ENCODE measurements around the gene CACNG3. TPM values are rescaled to one million over a fixed set of nuclear protein-coding genes. Genes with fewer than 3 reads are reported as not detected.
A peak's percentile ranks its signal among the peaks of the same experiment; 100 is the strongest.

Gene CACNG3
- total RNA-seq (2012; rRNA removed), result not detected in 2 replicates
- polyA plus RNA-seq (2012; rRNA removed), result not detected in 2 replicates
- not detected in 2 replicates for polyA plus RNA-seq (2012; cell fraction: cytosol; rRNA removed)
- polyA plus RNA-seq (2012; cell fraction: nucleus; rRNA removed; ENCODE audit: low replicate concordance), result not detected in 2 replicates
- not detected for Bru-seq, nascent RNA
- not detected for BruChase-seq, experiment 1, labeled RNA remaining after a 6-hour chase
- BruChase-seq, experiment 2, labeled RNA remaining after a 2-hour chase, result not detected
- long read RNA-seq, result 0 reads

DNA sequence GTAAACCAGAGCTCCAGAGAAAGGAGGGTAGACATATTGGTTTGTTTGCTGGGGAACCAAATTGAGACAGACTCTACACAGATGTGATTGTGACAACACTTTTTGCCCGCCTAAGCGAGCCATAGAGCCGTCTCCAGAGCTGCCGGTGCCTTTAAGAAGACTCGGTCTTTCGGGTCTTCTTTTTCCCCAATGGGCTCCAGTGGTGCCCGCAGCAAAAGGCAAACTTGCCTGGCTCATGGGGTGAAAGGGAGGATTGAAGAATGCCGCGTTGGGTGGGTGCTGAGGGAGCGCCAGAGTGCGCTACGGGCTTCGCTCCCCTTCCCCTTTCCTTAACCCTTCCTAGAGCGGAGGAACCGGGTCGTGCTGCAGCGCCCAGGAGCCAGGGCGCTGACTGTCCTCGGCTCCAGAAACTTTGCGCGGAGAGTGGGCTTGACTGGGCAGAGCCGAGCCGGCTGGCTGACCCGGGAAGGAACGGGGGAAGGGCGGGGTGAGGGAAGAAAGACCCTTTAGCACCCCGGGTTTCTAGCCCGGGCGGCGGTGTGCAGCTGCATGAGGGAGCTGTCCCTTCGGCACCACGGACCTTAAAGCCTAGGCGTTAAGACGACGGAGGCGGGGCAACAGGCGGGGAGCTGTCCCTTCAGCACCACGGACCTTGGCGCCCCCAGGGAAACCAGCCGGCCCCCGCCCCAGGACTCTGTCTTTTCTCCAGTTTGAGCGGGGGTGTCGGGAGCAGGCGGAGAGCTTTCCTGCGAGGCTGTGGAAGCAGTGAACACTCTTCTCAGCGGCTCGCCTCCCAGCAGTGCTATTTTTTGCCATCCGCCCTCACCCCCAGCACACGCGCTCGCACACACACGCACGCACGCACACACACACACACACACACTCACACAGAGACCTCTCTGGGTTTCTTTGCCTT, at the start of gene CACNG3:
Gene CACNG3 (plus strand): TSS at position 880 of the 916 bp plus-strand sequence. CDS start 420 bp downstream, outside the sequence.
- Histone ChIP-seq H3K4me3 (ENCODE audit: insufficient read depth, low read depth, low read length) (no peak within 1 kb of the TSS), H3K27ac (ENCODE audit: insufficient read depth, low read length) (no peak within 1 kb of the TSS), H4K5ac (ENCODE audit: low read depth, low read length) (no peak within 1 kb of the TSS), H4K8ac (ENCODE audit: low read depth in 2 of 2, low read length in 2 of 2) (no peak within 1 kb of the TSS), H2BK15ac (ENCODE audit: low read depth, low read length) (no peak within 1 kb of the TSS), H3K9me1 (ENCODE audit: insufficient read depth, low read length) (no peaks in the 10 kb centered on the region), H2BK20ac (ENCODE audit: low read depth, low read length) (no peak within 1 kb of the TSS), H3K79me1 (ENCODE audit: low read depth in 1 of 2, low read length in 2 of 2) (no peaks in the 10 kb centered on the region), H3K56ac (ENCODE audit: extremely low read depth, insufficient read depth, low read length) (no peak within 1 kb of the TSS), H3K4me1 (ENCODE audit: control insufficient read depth, insufficient read depth, low read length) (no peaks in the 10 kb centered on the region), H3K4ac (ENCODE audit: low read depth, low read length) (no peak within 1 kb of the TSS), H4K91ac (ENCODE audit: insufficient read depth, low read depth, low read length) (no peak within 1 kb of the TSS), H2AK5ac (ENCODE audit: low read depth, low read length) (no peak within 1 kb of the TSS), H3K36me3 (ENCODE audit: control insufficient read depth, insufficient read depth, low read length) (no peaks in the 10 kb centered on the region), H3K9ac (ENCODE audit: low read depth, low read length) (no peak within 1 kb of the TSS), H3K27me3 (ENCODE audit: control insufficient read depth, insufficient read depth, low read length) (no peaks in the 10 kb centered on the region), H2AK9ac (replicated peaks; ENCODE audit: low read depth, low read length, poor library complexity) (no peak within 1 kb of the TSS), H2BK120ac (ENCODE audit: low read depth, low read length) (no peak within 1 kb of the TSS), H4K20me1 (ENCODE audit: insufficient read depth, low read length) (no peaks in the 10 kb centered on the region), H3K18ac (ENCODE audit: low read depth, low read length) (no peak within 1 kb of the TSS), H3K9me3 (ENCODE audit: control insufficient read depth, insufficient read depth, low read length) (no peaks in the 10 kb centered on the region), H3K14ac (replicated peaks; ENCODE audit: low read depth, low read length) (no peak within 1 kb of the TSS), H3K4me2 (ENCODE audit: low read depth, low read length) (no peak within 1 kb of the TSS), H2BK5ac (ENCODE audit: low read depth, low read length, poor library complexity, severe bottlenecking) (no peak within 1 kb of the TSS), H2AFZ (replicated peaks; ENCODE audit: low read length, poor library complexity) (no peak within 1 kb of the TSS), H3K23ac (ENCODE audit: low read depth, low read length) (no peak within 1 kb of the TSS)
- BruUV-seq (replicated peaks), result no TSS peak
- ChIA-PET POLR2A (ENCODE audit: unreplicated experiment) (no interaction called here), CTCF (no interaction called here)
- intact Hi-C loops (cut with micrococcal nuclease) (no loop called here), in situ Hi-C loops (cut with MboI; ENCODE audit: low sequenced_read_pairs) (no loop called here), dilution Hi-C loops (cut with HindIII; ENCODE audit: low sequenced_read_pairs, unreplicated experiment) (no loop called here)
- DNase-seq (peak; percentile 33), ATAC-seq (ENCODE audit: low read depth) (peak; percentile 67)
- 4% methylated on average over 20 of the region's 54 CpGs; no CpG with 5 or more reads in 1 of the 2 experiments for WGBS, 2 experiments (ENCODE audit: extremely low coverage in 2 of 2, insufficient read length in 1 of 2)
- TF ChIP-seq CHD1 (IDR thresholded peaks at IDR 0.05; ENCODE audit: low read depth, low read length) (no peak), POLR2A (IDR thresholded peaks at IDR 0.05; ENCODE audit: low read depth, low read length) (no peak), RFX5 (IDR thresholded peaks at IDR 0.05; ENCODE audit: low read depth, low read length) (no peak), RAD21 (IDR thresholded peaks at IDR 0.05; ENCODE audit: low read length) (no peak), NFE2L2 (IDR thresholded peaks at IDR 0.05; ENCODE audit: low read depth, low read length) (no peak), BHLHE40 (IDR thresholded peaks at IDR 0.05; ENCODE audit: low read depth, low read length) (no peak), MAFK (IDR thresholded peaks at IDR 0.05; ENCODE audit: low read depth, low read length) (no peak), MAZ (IDR thresholded peaks at IDR 0.05; ENCODE audit: borderline replicate concordance, low read depth, low read length) (no peak), RCOR1 (IDR thresholded peaks at IDR 0.05; ENCODE audit: insufficient replicate concordance, low read length) (no peak), MXI1 (IDR thresholded peaks at IDR 0.05; ENCODE audit: borderline replicate concordance, low read depth, low read length) (no peak; the same call in 1 of the 2 replicates), CEBPB (IDR thresholded peaks at IDR 0.05; ENCODE audit: low read depth, low read length) (no peak)
- TF ChIP-seq, protein P1, sequence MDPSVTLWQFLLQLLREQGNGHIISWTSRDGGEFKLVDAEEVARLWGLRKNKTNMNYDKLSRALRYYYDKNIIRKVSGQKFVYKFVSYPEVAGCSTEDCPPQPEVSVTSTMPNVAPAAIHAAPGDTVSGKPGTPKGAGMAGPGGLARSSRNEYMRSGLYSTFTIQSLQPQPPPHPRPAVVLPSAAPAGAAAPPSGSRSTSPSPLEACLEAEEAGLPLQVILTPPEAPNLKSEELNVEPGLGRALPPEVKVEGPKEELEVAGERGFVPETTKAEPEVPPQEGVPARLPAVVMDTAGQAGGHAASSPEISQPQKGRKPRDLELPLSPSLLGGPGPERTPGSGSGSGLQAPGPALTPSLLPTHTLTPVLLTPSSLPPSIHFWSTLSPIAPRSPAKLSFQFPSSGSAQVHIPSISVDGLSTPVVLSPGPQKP (IDR thresholded peaks at IDR 0.05; ENCODE audit: borderline replicate concordance, low read depth, low read length), result no peak
- TF ChIP-seq, protein P2, sequence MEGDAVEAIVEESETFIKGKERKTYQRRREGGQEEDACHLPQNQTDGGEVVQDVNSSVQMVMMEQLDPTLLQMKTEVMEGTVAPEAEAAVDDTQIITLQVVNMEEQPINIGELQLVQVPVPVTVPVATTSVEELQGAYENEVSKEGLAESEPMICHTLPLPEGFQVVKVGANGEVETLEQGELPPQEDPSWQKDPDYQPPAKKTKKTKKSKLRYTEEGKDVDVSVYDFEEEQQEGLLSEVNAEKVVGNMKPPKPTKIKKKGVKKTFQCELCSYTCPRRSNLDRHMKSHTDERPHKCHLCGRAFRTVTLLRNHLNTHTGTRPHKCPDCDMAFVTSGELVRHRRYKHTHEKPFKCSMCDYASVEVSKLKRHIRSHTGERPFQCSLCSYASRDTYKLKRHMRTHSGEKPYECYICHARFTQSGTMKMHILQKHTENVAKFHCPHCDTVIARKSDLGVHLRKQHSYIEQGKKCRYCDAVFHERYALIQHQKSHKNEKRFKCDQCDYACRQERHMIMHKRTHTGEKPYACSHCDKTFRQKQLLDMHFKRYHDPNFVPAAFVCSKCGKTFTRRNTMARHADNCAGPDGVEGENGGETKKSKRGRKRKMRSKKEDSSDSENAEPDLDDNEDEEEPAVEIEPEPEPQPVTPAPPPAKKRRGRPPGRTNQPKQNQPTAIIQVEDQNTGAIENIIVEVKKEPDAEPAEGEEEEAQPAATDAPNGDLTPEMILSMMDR (conservative IDR thresholded peaks at IDR 0.05; ENCODE audit: low read depth, low read length), result no peak
- TF ChIP-seq, protein P3, sequence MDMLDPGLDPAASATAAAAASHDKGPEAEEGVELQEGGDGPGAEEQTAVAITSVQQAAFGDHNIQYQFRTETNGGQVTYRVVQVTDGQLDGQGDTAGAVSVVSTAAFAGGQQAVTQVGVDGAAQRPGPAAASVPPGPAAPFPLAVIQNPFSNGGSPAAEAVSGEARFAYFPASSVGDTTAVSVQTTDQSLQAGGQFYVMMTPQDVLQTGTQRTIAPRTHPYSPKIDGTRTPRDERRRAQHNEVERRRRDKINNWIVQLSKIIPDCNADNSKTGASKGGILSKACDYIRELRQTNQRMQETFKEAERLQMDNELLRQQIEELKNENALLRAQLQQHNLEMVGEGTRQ (IDR thresholded peaks at IDR 0.05; ENCODE audit: low read depth, low read length), result no peak
